Stimulated activated naive CD4-positive, alpha-beta T cell (primary cell): ENCODE results near the gene OTUD5.
"Not testable (repeated sequence)": the region's sequence is repeated elsewhere in the genome, so short reads cannot be mapped to it uniquely, and the experiment has no call there.

Experiments
- DNase-seq, 6 experiments: peaks; one replicate each; lab custom pipeline; 2025; lab: John Stamatoyannopoulos, UW

Gene OTUD5

GRCh38 chrX:48890296-48890925 is 67.0 kb downstream of the OTUD5 start:
- DNase-seq, result no peak

GRCh38 chrX:48886586-48886985 is 70.8 kb downstream of the OTUD5 start:
- DNase-seq, result not testable (repeated sequence)

- DNase-seq, result no peak
Observed at GRCh38 chrX:48883729-48884128, 73.7 kb downstream of the OTUD5 start.

DNA sequence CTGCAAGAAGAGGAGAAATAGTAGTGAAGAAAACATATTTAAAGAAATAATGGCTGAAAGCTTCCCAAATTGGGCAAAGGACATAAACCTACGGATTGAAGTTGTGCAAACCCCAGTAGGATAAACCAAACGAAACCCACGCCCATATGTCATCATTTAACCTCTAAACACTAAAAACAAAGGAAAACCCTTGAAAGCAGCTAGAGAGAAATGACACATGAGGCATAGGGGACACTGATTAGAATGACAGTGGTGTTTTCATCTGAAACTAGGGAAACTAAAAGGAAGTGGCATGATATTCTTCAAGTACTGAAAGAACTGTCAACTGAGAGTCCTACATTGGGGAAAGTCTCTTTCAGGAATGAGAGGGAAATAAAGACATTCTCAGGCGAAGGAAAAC is 80.5 kb downstream of the OTUD5 start:
- not testable (repeated sequence) for DNase-seq
